Measurements from ENCODE around the gene AFAP1L2.

AFAP1L2 gene

GRCh38 chr10:114262496-114262895 is 141.8 kb downstream of the AFAP1L2 start:
- Histone ChIP-seq H3K27ac (ENCODE audit: low read length) (no peak overlapping the region), H3K9ac (ENCODE audit: low read length in 2 of 2) (no peak overlapping the region), H3K4me1 (ENCODE audit: control insufficient read depth, insufficient read depth, low read length) (peaks cover 9% of the 10 kb centered on the region), H3K27me3 (ENCODE audit: control insufficient read depth in 1 of 2, insufficient read depth in 2 of 2, low read length in 2 of 2) (no peaks in the 10 kb centered on the region), H3K36me3 (ENCODE audit: control insufficient read depth in 2 of 2, insufficient read depth in 2 of 2, low read length in 2 of 2) (no peaks in the 10 kb centered on the region), H3K4me3 (ENCODE audit: low read length in 2 of 2) (no peak overlapping the region), H3K9me3 (ENCODE audit: control insufficient read depth in 2 of 2, low read length in 2 of 2) (no peaks in the 10 kb centered on the region)

DNA sequence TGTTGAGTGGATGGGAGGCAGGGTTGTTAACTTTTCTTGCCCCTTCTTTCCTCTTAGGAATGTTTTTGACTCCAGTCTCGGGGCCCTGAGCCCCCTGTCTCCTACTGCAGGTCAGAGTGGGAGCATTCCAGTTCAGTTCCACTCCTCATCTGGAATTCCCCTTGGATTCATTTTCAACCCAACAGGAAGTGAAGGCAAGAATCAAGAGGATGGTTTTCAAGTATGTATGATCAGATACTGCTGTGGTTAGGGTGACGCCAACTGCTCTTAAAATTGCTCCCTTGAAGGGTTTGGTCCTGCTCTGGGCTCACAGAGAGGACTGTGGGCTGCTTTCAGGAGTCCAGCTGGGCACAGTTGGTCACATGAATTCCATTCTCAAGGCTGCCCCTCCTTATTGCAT is 143.2 kb downstream of the AFAP1L2 start:
- Histone ChIP-seq H3K4me1 (ENCODE audit: control insufficient read depth, insufficient read depth, low read length) (peaks cover 3% of the 10 kb centered on the region), H3K27ac (ENCODE audit: low read length) (no peak overlapping the region), H3K9me3 (ENCODE audit: control insufficient read depth in 2 of 2, low read length in 2 of 2) (no peaks in the 10 kb centered on the region), H3K9ac (ENCODE audit: low read length in 2 of 2) (no peak overlapping the region), H3K4me3 (ENCODE audit: low read length in 2 of 2) (no peak overlapping the region), H3K27me3 (ENCODE audit: control insufficient read depth in 1 of 2, insufficient read depth in 2 of 2, low read length in 2 of 2) (no peaks in the 10 kb centered on the region), H3K36me3 (ENCODE audit: control insufficient read depth in 2 of 2, insufficient read depth in 2 of 2, low read length in 2 of 2) (no peaks in the 10 kb centered on the region)

GRCh38 chr10:114260366-114260765 is 143.9 kb downstream of the AFAP1L2 start:
- H3K27ac ChIP-seq (ENCODE audit: low read length), result no peak overlapping the region

GRCh38 chr10:114259824-114260223 is 144.5 kb downstream of the AFAP1L2 start:
- no peaks in the 10 kb centered on the region for H3K36me3 ChIP-seq (ENCODE audit: control insufficient read depth in 2 of 2, insufficient read depth in 2 of 2, low read length in 2 of 2)
- no peak overlapping the region for H3K4me3 ChIP-seq (ENCODE audit: low read length in 2 of 2)
- H3K9ac ChIP-seq (ENCODE audit: low read length in 2 of 2), result no peak overlapping the region
- H3K4me1 ChIP-seq (ENCODE audit: control insufficient read depth, insufficient read depth, low read length), result no peaks in the 10 kb centered on the region
- H3K9me3 ChIP-seq (ENCODE audit: control insufficient read depth in 2 of 2, low read length in 2 of 2), result no peaks in the 10 kb centered on the region
- H3K27me3 ChIP-seq (ENCODE audit: control insufficient read depth in 1 of 2, insufficient read depth in 2 of 2, low read length in 2 of 2), result no peaks in the 10 kb centered on the region
- no peak overlapping the region for H3K27ac ChIP-seq (ENCODE audit: low read length)

More at GRCh38 chr10:114260366-114260765, 143.9 kb downstream of the AFAP1L2 start:
- Histone ChIP-seq H3K9ac (ENCODE audit: low read length in 2 of 2) (no peak overlapping the region), H3K4me3 (ENCODE audit: low read length in 2 of 2) (no peak overlapping the region), H3K36me3 (ENCODE audit: control insufficient read depth in 2 of 2, insufficient read depth in 2 of 2, low read length in 2 of 2) (no peaks in the 10 kb centered on the region), H3K9me3 (ENCODE audit: control insufficient read depth in 2 of 2, low read length in 2 of 2) (no peaks in the 10 kb centered on the region), H3K4me1 (ENCODE audit: control insufficient read depth, insufficient read depth, low read length) (no peaks in the 10 kb centered on the region), H3K27me3 (ENCODE audit: control insufficient read depth in 1 of 2, insufficient read depth in 2 of 2, low read length in 2 of 2) (no peaks in the 10 kb centered on the region)

- H3K9ac ChIP-seq (ENCODE audit: low read length in 2 of 2), result no peak overlapping the region
- no peak overlapping the region for H3K27ac ChIP-seq (ENCODE audit: low read length)
- H3K4me3 ChIP-seq (ENCODE audit: low read length in 2 of 2), result no peak overlapping the region
These were observed 145.9 kb downstream of the AFAP1L2 start for GRCh38 chr10:114258274-114258840.

GRCh38 chr10:114257498-114257897 is 146.8 kb downstream of the AFAP1L2 start:
- Histone ChIP-seq H3K9ac (ENCODE audit: low read length in 2 of 2) (no peak overlapping the region), H3K27me3 (ENCODE audit: control insufficient read depth in 1 of 2, insufficient read depth in 2 of 2, low read length in 2 of 2) (no peaks in the 10 kb centered on the region), H3K9me3 (ENCODE audit: control insufficient read depth in 2 of 2, low read length in 2 of 2) (no peaks in the 10 kb centered on the region), H3K4me1 (ENCODE audit: control insufficient read depth, insufficient read depth, low read length) (no peaks in the 10 kb centered on the region), H3K27ac (ENCODE audit: low read length) (no peak overlapping the region), H3K4me3 (ENCODE audit: low read length in 2 of 2) (no peak overlapping the region), H3K36me3 (ENCODE audit: control insufficient read depth in 2 of 2, insufficient read depth in 2 of 2, low read length in 2 of 2) (no peaks in the 10 kb centered on the region)

More at GRCh38 chr10:114258274-114258840, 145.9 kb downstream of the AFAP1L2 start:
- Histone ChIP-seq H3K9me3 (ENCODE audit: control insufficient read depth in 2 of 2, low read length in 2 of 2) (no peaks in the 10 kb centered on the region), H3K36me3 (ENCODE audit: control insufficient read depth in 2 of 2, insufficient read depth in 2 of 2, low read length in 2 of 2) (no peaks in the 10 kb centered on the region), H3K27me3 (ENCODE audit: control insufficient read depth in 1 of 2, insufficient read depth in 2 of 2, low read length in 2 of 2) (no peaks in the 10 kb centered on the region), H3K4me1 (ENCODE audit: control insufficient read depth, insufficient read depth, low read length) (no peaks in the 10 kb centered on the region)

GRCh38 chr10:114256822-114257221 is 147.5 kb downstream of the AFAP1L2 start:
- Histone ChIP-seq H3K9ac (ENCODE audit: low read length in 2 of 2) (no peak overlapping the region), H3K27me3 (ENCODE audit: control insufficient read depth in 1 of 2, insufficient read depth in 2 of 2, low read length in 2 of 2) (no peaks in the 10 kb centered on the region), H3K9me3 (ENCODE audit: control insufficient read depth in 2 of 2, low read length in 2 of 2) (no peaks in the 10 kb centered on the region), H3K36me3 (ENCODE audit: control insufficient read depth in 2 of 2, insufficient read depth in 2 of 2, low read length in 2 of 2) (no peaks in the 10 kb centered on the region), H3K27ac (ENCODE audit: low read length) (no peak overlapping the region), H3K4me1 (ENCODE audit: control insufficient read depth, insufficient read depth, low read length) (no peaks in the 10 kb centered on the region), H3K4me3 (ENCODE audit: low read length in 2 of 2) (no peak overlapping the region)

DNA sequence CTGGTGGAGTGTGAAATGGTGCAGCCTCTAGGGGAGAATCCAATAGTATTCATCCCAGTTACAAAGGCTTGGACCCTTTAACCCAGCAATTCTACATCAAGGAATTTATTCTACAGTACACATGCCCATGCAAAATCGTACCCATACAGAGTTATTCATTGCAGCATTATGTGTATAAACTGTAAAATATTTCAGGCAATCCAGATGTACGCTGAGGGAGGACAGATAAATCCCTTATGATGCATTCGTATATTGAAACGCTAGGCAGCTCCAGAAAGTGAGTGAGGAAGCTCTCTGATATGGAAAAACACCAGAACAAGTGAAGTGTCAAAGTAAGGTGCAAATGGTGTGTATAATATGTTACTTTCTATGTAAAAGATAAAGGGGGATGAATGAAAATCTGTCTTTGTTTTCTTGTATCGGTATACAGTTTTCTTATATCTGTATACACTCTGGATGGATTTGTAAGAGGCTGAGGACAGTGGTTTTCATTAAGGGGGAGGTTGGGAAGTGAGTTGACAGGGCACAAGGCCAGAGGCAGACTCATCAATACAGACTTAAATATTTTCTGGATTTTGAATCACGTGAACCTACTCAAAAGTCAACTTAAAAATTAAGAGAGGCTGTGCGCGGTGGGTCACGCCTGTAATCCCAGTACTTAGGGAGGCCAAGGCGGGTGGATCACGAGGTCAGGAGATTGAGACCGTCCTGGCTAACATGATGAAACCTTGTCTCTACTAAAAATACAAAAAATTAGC is 148.1 kb downstream of the AFAP1L2 start:
- H3K9ac ChIP-seq (ENCODE audit: low read length in 2 of 2), result no peak overlapping the region
- H3K27me3 ChIP-seq (ENCODE audit: control insufficient read depth in 1 of 2, insufficient read depth in 2 of 2, low read length in 2 of 2), result peaks cover 0 to 3% of the 10 kb centered on the region in 2 donors
- no peaks in the 10 kb centered on the region for H3K4me1 ChIP-seq (ENCODE audit: control insufficient read depth, insufficient read depth, low read length)
- H3K4me3 ChIP-seq (ENCODE audit: low read length in 2 of 2), result no peak overlapping the region
- no peaks in the 10 kb centered on the region for H3K36me3 ChIP-seq (ENCODE audit: control insufficient read depth in 2 of 2, insufficient read depth in 2 of 2, low read length in 2 of 2)
- H3K27ac ChIP-seq (ENCODE audit: low read length), result no peak overlapping the region
- H3K9me3 ChIP-seq (ENCODE audit: control insufficient read depth in 2 of 2, low read length in 2 of 2), result no peaks in the 10 kb centered on the region

- Histone ChIP-seq H3K27me3 (ENCODE audit: control insufficient read depth in 1 of 2, insufficient read depth in 2 of 2, low read length in 2 of 2) (peaks cover 0 to 9% of the 10 kb centered on the region in 2 donors), H3K36me3 (ENCODE audit: control insufficient read depth in 2 of 2, insufficient read depth in 2 of 2, low read length in 2 of 2) (no peaks in the 10 kb centered on the region)
These were observed 149.1 kb downstream of the AFAP1L2 start for GRCh38 chr10:114255227-114255626.

GRCh38 chr10:114252883-114253282 is 151.4 kb downstream of the AFAP1L2 start:
- H3K9ac ChIP-seq (ENCODE audit: low read length in 2 of 2), result no peak overlapping the region
- H3K9me3 ChIP-seq (ENCODE audit: control insufficient read depth in 2 of 2, low read length in 2 of 2), result no peaks in the 10 kb centered on the region
- H3K27me3 ChIP-seq (ENCODE audit: control insufficient read depth in 1 of 2, insufficient read depth in 2 of 2, low read length in 2 of 2), result peaks cover 0 to 9% of the 10 kb centered on the region in 2 donors
- no peak overlapping the region for H3K27ac ChIP-seq (ENCODE audit: low read length)
- H3K4me1 ChIP-seq (ENCODE audit: control insufficient read depth, insufficient read depth, low read length), result no peaks in the 10 kb centered on the region
- H3K36me3 ChIP-seq (ENCODE audit: control insufficient read depth in 2 of 2, insufficient read depth in 2 of 2, low read length in 2 of 2), result no peaks in the 10 kb centered on the region
- H3K4me3 ChIP-seq (ENCODE audit: low read length in 2 of 2), result no peak overlapping the region

More at GRCh38 chr10:114255227-114255626, 149.1 kb downstream of the AFAP1L2 start:
- H3K9ac ChIP-seq (ENCODE audit: low read length in 2 of 2), result no peak overlapping the region
- H3K4me1 ChIP-seq (ENCODE audit: control insufficient read depth, insufficient read depth, low read length), result no peaks in the 10 kb centered on the region
- H3K9me3 ChIP-seq (ENCODE audit: control insufficient read depth in 2 of 2, low read length in 2 of 2), result no peaks in the 10 kb centered on the region
- H3K4me3 ChIP-seq (ENCODE audit: low read length in 2 of 2), result no peak overlapping the region
- H3K27ac ChIP-seq (ENCODE audit: low read length), result no peak overlapping the region

DNA sequence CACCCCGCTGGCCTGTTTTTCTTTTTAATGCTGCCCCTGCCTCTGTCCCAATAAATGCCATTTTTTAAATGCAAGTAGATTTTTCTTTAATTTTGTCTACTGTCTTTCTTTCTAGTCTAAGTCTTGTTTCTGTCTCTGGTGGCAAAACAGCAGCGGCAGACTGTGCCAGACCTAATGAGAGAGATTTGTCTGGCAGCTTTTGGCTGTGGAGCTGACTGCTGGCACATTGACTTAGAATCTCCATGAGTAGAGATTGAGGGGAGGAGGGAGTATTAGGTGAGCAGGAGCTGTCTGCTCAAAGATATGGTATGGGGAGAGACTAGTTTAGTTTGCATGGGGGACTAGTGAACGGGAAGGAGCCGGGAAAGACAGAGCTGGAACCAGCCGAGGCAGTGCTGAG is 152.2 kb downstream of the AFAP1L2 start:
- Histone ChIP-seq H3K4me3 (ENCODE audit: low read length in 2 of 2) (no peak overlapping the region), H3K9me3 (ENCODE audit: control insufficient read depth in 2 of 2, low read length in 2 of 2) (no peaks in the 10 kb centered on the region), H3K9ac (ENCODE audit: low read length in 2 of 2) (no peak overlapping the region), H3K27me3 (ENCODE audit: control insufficient read depth in 1 of 2, insufficient read depth in 2 of 2, low read length in 2 of 2) (peaks cover 0 to 9% of the 10 kb centered on the region in 2 donors), H3K27ac (ENCODE audit: low read length) (no peak overlapping the region), H3K4me1 (ENCODE audit: control insufficient read depth, insufficient read depth, low read length) (no peaks in the 10 kb centered on the region), H3K36me3 (ENCODE audit: control insufficient read depth in 2 of 2, insufficient read depth in 2 of 2, low read length in 2 of 2) (no peaks in the 10 kb centered on the region)

Measured in stomach smooth muscle (tissue), 2 donors.